GM12892 (cell line): ENCODE measurements around the gene FAM107A.

Experiments used
- POLR2A ChIP-seq: IDR thresholded peaks from 2 replicates; pipeline ENCODE4 v1.6.1; 2011; ENCODE audit warnings: low read depth, low read length, control low read depth
- TAF1 ChIP-seq: IDR thresholded peaks from 2 replicates; pipeline ENCODE4 v1.6.1; 2011; ENCODE audit warnings: low read depth, mild to moderate bottlenecking, control low read depth, low read length, borderline replicate concordance

DNA sequence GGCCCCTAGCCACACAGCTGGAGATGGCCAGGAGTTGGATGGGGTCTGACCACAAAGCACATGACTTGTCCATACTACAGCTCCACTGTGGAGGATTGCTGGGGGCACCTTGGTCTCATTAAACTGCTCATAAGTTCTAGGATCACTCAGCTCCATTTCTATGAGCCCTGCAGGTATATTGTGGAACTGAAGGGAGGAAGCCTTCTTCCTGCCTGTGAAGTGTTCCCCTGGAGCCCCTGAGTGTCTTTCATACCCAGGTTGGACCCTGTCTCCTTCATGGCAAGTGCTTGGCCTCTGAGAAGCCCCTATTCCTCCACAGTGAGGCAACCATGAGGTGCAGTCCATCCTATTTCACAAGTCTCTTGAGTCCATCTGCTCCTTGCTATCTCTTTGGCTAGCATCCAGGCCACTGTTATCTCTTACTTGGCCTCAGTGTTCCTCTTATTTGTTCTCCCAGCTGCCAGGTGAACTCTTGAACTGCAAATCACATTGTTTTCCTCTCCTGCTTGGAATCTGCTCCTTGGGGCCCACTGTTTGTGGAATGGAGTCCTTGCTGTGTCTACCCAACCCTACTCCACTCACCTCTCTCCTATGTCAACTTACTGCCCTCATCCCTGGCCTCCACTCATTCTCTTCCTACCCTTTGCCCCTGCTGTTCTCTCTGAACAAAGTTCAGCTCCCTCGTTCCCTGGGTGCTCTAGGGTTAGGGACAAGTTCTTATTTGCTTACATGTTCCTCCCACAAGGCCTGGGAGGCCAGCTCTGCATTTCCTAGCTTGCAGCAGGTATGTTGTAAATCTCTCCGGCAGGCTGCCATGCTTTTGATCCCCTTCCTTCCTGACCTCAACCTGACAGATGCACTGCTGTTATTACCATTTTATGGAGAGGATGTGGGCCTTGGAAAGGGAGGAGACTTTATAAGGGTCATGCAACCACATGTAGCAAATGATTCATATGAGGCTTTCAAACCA lies 41.4 kb downstream of the FAM107A start:
- no peak for TF ChIP-seq POLR2A
- TF ChIP-seq TAF1, result no peak
